SK-N-SH (cell line): ENCODE results near the gene ACAD11. TPM values are rescaled to one million over a fixed set of nuclear protein-coding genes. Genes with fewer than 3 reads are reported as not detected.
A peak's percentile ranks its signal among the peaks of the same experiment; 100 is the strongest.

Experiments
- CTCF ChIA-PET: fragments of 300-600, 350-600 bp; formaldehyde crosslinking; extraction: SDS; loops from one replicate; lab custom pipeline; 2021; lab: Yijun Ruan, JAX
- POLR2A ChIA-PET: fragments of 350-600 bp; sonication (Branson Sonifier 250); formaldehyde crosslinking; extraction: SDS; loops from one replicate; lab custom pipeline; 2020; ENCODE audit warnings: antibody characterized with exemption, inconsistent platforms; lab: Yijun Ruan, JAX
- DNase-seq: peaks from one replicate; pipeline ENCODE4 v3.0.0; 2012
- H2AFZ ChIP-seq: fragments of 200-600 bp; sonication (generic); 2 replicates; pipeline ENCODE4 v1.8.1; 2016; ENCODE audit warnings: antibody characterized with exemption, mild to moderate bottlenecking, low read depth
- H3F3A ChIP-seq: fragments of 200-600 bp; sonication (generic); replicated peaks from 2 replicates; pipeline ENCODE3; 2016; ENCODE audit warnings: antibody characterized with exemption, mild to moderate bottlenecking; ENCODE audit not compliant: insufficient read depth
- H3K27ac ChIP-seq, 2 experiments: fragments of 200-500 bp in 1 of 2; fragments of 200-600 bp in 1 of 2; sonication (Bioruptor generic) in 1 of 2; sonication (generic), shearing (Covaris generic) in 1 of 2; 2 replicates each; pipeline versions ENCODE4 v1.5.1 to v1.6.1; 2014 to 2016; ENCODE audit warnings: low read depth in 2 of 2, inconsistent platforms in 1 of 2, low read length in 1 of 2, mild to moderate bottlenecking in 1 of 2, mixed read lengths in 1 of 2
- H3K27me3 ChIP-seq: fragments of 200-600 bp; sonication (generic), shearing (Covaris generic); 2 replicates; pipeline ENCODE4 v1.6.1; 2016; ENCODE audit warnings: mixed run types; ENCODE audit not compliant: insufficient read depth
- H3K36me3 ChIP-seq, 2 experiments: fragments of 200-500 bp in 1 of 2; fragments of 200-600 bp in 1 of 2; sonication (Bioruptor generic) in 1 of 2; sonication (generic) in 1 of 2; replicated peaks in 1 of 2; 2 replicates each; pipeline versions ENCODE3 to v1.5.1; 2014 to 2016; ENCODE audit warnings: low read length in 1 of 2, mild to moderate bottlenecking in 1 of 2; ENCODE audit not compliant: insufficient read depth in 2 of 2, control insufficient read depth in 1 of 2
- H3K4me1 ChIP-seq, 2 experiments: fragments of 200-500 bp in 1 of 2; fragments of 200-600 bp in 1 of 2; sonication (Bioruptor generic) in 1 of 2; sonication (generic), shearing (Covaris generic) in 1 of 2; 2 replicates each; pipeline versions ENCODE4 v1.5.1 to v1.6.1; 2014 to 2016; ENCODE audit warnings: low read depth in 1 of 2, low read length in 1 of 2, mixed run types in 1 of 2; ENCODE audit not compliant: insufficient read depth in 2 of 2, control insufficient read depth in 1 of 2
- H3K4me2 ChIP-seq: fragments of 200-600 bp; sonication (generic), shearing (Covaris generic); 2 replicates; pipeline ENCODE4 v1.6.1; 2017; ENCODE audit warnings: mixed run types
- H3K4me3 ChIP-seq, 2 experiments: fragments of 200-500 bp in 1 of 2; fragments of 200-600 bp in 1 of 2; sonication (Bioruptor generic) in 1 of 2; sonication (generic), shearing (Covaris generic) in 1 of 2; 2 replicates each; pipeline versions ENCODE4 v1.5.1 to v1.8.1; 2014 to 2016; ENCODE audit warnings: low read depth in 2 of 2, inconsistent platforms in 1 of 2, low read length in 1 of 2, mild to moderate bottlenecking in 1 of 2, mixed read lengths in 1 of 2, moderate library complexity in 1 of 2
- H3K79me2 ChIP-seq: fragments of 200-600 bp; sonication (generic); 2 replicates; pipeline ENCODE4 v1.8.1; 2017; ENCODE audit warnings: mild to moderate bottlenecking; ENCODE audit not compliant: insufficient read depth
- H3K9ac ChIP-seq: fragments of 200-600 bp; sonication (generic); 2 replicates; pipeline ENCODE4 v1.6.1; 2017; ENCODE audit warnings: mixed run types
- H3K9me2 ChIP-seq: fragments of 200-600 bp; sonication (generic); 2 replicates; pipeline ENCODE4 v1.6.1; 2017; ENCODE audit warnings: mixed run types
- H3K9me3 ChIP-seq: fragments of 200-600 bp; sonication (generic); 2 replicates; pipeline ENCODE4 v1.6.1; 2017; ENCODE audit warnings: mixed run types, mild to moderate bottlenecking, moderate library complexity
- H4K20me1 ChIP-seq: fragments of 200-600 bp; sonication (generic); 2 replicates; pipeline ENCODE4 v1.6.1; 2017; ENCODE audit warnings: mild to moderate bottlenecking, mixed run types; ENCODE audit not compliant: insufficient read depth
- EP300 ChIP-seq, 2 experiments: IDR thresholded peaks; 2 replicates each; pipeline versions ENCODE4 v1.4.0 to v1.6.1; 2012; ENCODE audit warnings: borderline replicate concordance in 1 of 2, low read depth in 1 of 2, low read length in 1 of 2
- FOXJ3 ChIP-seq: sonication (generic); formaldehyde crosslinking; IDR thresholded peaks from 2 replicates; pipeline ENCODE4 v1.5.1; 2020; ENCODE audit warnings: mild to moderate bottlenecking, missing genetic modification reagents
- FOXM1 ChIP-seq: IDR thresholded peaks from 2 replicates; pipeline ENCODE4 v1.4.0; 2012; ENCODE audit warnings: low read depth, mild to moderate bottlenecking
- IRF3 ChIP-seq: fragments of 150-350 bp; IDR thresholded peaks from 2 replicates; pipeline ENCODE4 v1.6.1; 2016; ENCODE audit warnings: mild to moderate bottlenecking, low read depth, low read length
- MAX ChIP-seq: IDR thresholded peaks from 2 replicates; pipeline ENCODE4 v1.4.0; 2012; ENCODE audit warnings: low read depth
- RAD21 ChIP-seq: IDR thresholded peaks from 2 replicates; pipeline ENCODE4 v1.6.1; 2012; ENCODE audit warnings: mild to moderate bottlenecking, low read length
- SMC3 ChIP-seq: IDR thresholded peaks from 2 replicates; pipeline ENCODE4 v1.6.1; 2012; ENCODE audit warnings: low read depth, low read length, improper control_type of control experiment
- TAF1 ChIP-seq: IDR thresholded peaks from 2 replicates; pipeline ENCODE4 v1.6.1; 2012; ENCODE audit warnings: low read depth, mild to moderate bottlenecking, low read length, moderate library complexity, borderline replicate concordance
- USF1 ChIP-seq: IDR thresholded peaks from 2 replicates; pipeline ENCODE4 v1.4.0; 2012; ENCODE audit warnings: low read depth, borderline replicate concordance
- USF2 ChIP-seq: fragments of 150-350 bp; IDR thresholded peaks from 2 replicates; pipeline ENCODE4 v1.6.1; 2017; ENCODE audit warnings: antibody characterized with exemption, low read length, low read depth, borderline replicate concordance
- WGBS: methylation state at CpG from one replicate; pipeline ENCODE4 v1.1.6; 2017; ENCODE audit warnings: low lambda C conversion rate; 5-methylcytosine and 5-hydroxymethylcytosine counted together
- polyA plus RNA-seq, 3 experiments: library from polyadenylated mRNA; depleted of rRNA; stranded (reverse); fragments of >200 nt; gene quantifications; 2 replicates each; pipeline ENCODE4 v1.2.3, GENCODE V29; 2012

ACAD11 gene
- polyA plus RNA-seq, 1 of the 3 experiments (the other 2 are of a cell fraction) = 16.3 TPM

- no peak overlapping the region for H2AFZ ChIP-seq
- H3K9me3 ChIP-seq = no peaks in the 10 kb centered on the region
- no peak overlapping the region for H3K4me3 ChIP-seq
- no peaks in the 10 kb centered on the region for H3K9me2 ChIP-seq
- peak overlapping the region in 1 of 2 experiments; percentile 99; a peak in 1 of 4 replicates for H3K27ac ChIP-seq
- peaks cover 19% of the 10 kb centered on the region for H3F3A ChIP-seq
- peaks cover 0 to 21% of the 10 kb centered on the region in 2 experiments; a peak in 3 of 4 replicates for H3K4me1 ChIP-seq
- 86% methylated on average over 2 of the region's 2 CpGs for WGBS
- no peaks in the 10 kb centered on the region for H4K20me1 ChIP-seq
- H3K4me2 ChIP-seq = no peak overlapping the region
- no peak overlapping the region for H3K9ac ChIP-seq
- ChIA-PET CTCF (no interaction called here), POLR2A (no interaction called here)
- no peak for DNase-seq
- H3K79me2 ChIP-seq = no peaks in the 10 kb centered on the region
- H3K27me3 ChIP-seq = no peaks in the 10 kb centered on the region
- TF ChIP-seq SMC3 = no peak
- peaks cover 10 to 27% of the 10 kb centered on the region in 2 experiments for H3K36me3 ChIP-seq
Measured at GRCh38 chr3:132628157-132628556, 31.5 kb downstream of the ACAD11 start.

- H2AFZ ChIP-seq = no peak overlapping the region
- no peak for TF ChIP-seq USF1
- no peak for TF ChIP-seq MAX
- TF ChIP-seq RAD21 = no peak
- TF ChIP-seq EP300 (IDR thresholded peaks at IDR 0.05; ENCODE audit: borderline replicate concordance in 1 of 2, low read depth in 1 of 2, low read length in 1 of 2) = no peak
- no peak for TF ChIP-seq TAF1
- no peak for TF ChIP-seq USF2
- TF ChIP-seq IRF3 = no peak
- TF ChIP-seq FOXJ3 = no peak
- TF ChIP-seq FOXM1 = no peak
- CTCF ChIA-PET = interaction anchor here (1.1 to 1.2 kb wide), 2 partner anchors 13 to 91 kb away, joined by 4 to 8 read pairs; no protein-coding TSS in a partner anchor
- no peaks in the 10 kb centered on the region for H3K27me3 ChIP-seq
- no peak for DNase-seq
- H3K9me3 ChIP-seq = no peaks in the 10 kb centered on the region
- no peaks in the 10 kb centered on the region for H3K79me2 ChIP-seq
- H3K4me3 ChIP-seq = no peak overlapping the region
- H3K4me2 ChIP-seq = no peak overlapping the region
- no peak overlapping the region for H3K9ac ChIP-seq
- H3K4me1 ChIP-seq = peaks cover 0 to 32% of the 10 kb centered on the region in 2 experiments; a peak in 3 of 4 replicates
- POLR2A ChIA-PET = no interaction called here
- WGBS = 97% methylated on average over 3 of the region's 6 CpGs
- peaks cover 10 to 27% of the 10 kb centered on the region in 2 experiments for H3K36me3 ChIP-seq
- peaks cover 24% of the 10 kb centered on the region for H3F3A ChIP-seq
- H3K9me2 ChIP-seq = no peaks in the 10 kb centered on the region
- H3K27ac ChIP-seq = no peak overlapping the region; a peak in 1 of 4 replicates
- H4K20me1 ChIP-seq = no peaks in the 10 kb centered on the region
Measured at GRCh38 chr3:132626955-132627354, 32.7 kb downstream of the ACAD11 start.
